LNCaP clone FGC (cell line): ENCODE data around the gene CCDC134.

Experiments
- DNase-seq: peaks from one replicate; pipeline ENCODE4 v3.0.0-alpha.2; 2011; ENCODE audit warnings: low read depth
- H3K4me3 ChIP-seq: 2 replicates; pipeline ENCODE4 v1.5.1; 2011; ENCODE audit warnings: mild to moderate bottlenecking, low read depth, low read length, control low read depth
- CTCF ChIP-seq: IDR thresholded peaks from 2 replicates; pipeline ENCODE4 v1.5.1; 2012; ENCODE audit warnings: mild to moderate bottlenecking; ENCODE audit not compliant: control insufficient read depth, insufficient read depth; ENCODE audit errors: extremely low read depth

CCDC134 gene

GRCh38 chr22:41782751-41783150, 17.7 kb upstream of the CCDC134 start:
- TF ChIP-seq CTCF: no peak
- no peak overlapping the region for H3K4me3 ChIP-seq

DNA sequence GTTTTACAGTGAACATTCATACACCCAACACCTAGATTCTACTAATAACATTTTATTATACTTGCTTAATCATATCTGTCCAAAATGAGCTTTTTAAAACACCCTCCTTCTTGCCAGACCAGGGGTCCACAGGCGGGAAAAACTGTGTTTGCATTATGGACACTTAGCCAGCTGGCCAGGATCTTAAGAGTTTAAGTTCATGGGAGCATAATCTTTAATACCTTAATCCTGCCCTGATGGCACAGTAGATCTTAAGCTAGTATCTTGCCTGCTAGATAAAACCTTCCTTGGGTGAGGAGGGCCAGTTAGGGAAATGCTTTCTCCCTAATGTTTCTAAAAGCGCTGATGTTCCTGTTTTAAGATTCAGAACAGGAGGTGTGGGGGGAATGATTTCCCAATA, 13.1 kb upstream of the CCDC134 start:
- no peak overlapping the region for H3K4me3 ChIP-seq
- no peak for DNase-seq
- no peak for TF ChIP-seq CTCF

More at GRCh38 chr22:41782751-41783150, 17.7 kb upstream of the CCDC134 start:
- no peak for DNase-seq

DNA sequence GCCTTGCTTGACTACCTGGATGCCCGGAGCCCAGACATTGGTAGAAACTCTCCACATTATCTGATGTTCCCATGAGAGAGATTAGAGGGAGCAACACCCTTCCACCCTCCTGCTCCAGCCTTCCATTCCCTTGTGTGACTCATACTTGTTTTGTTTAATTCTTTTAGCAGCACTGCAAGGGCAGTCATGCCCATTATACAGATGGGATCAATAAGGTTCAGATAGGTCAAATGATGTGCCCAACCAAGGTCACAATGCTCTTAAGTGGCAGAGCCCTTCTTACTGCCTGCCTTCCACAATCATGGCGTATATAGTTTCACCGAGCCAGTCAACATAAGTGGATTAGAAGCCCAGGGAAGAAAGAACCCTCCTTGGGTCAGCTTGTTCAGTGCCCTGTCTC, 6.6 kb upstream of the CCDC134 start:
- no peak for TF ChIP-seq CTCF
- DNase-seq: no peak
- H3K4me3 ChIP-seq: no peak overlapping the region

DNA sequence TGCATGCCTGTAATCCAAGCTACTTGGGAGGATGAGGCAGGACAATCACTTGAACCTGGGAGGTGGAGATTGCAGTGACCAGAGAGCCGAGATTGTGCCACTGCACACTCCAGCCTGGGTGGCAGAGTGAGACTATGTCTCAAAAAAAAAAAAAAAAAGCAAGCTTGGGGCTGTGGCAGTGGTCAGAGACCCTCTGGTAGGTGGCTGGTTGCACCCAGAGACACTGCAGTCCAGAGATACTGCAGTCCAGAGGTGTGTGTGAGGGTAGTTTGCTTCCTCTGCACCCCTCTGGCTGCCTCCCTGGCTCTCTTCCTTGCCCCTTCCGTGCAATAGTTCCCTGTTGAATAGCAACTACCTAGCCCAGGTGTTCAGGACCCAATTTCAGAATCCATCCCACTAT, 1.7 kb upstream of the CCDC134 start:
- TF ChIP-seq CTCF: no peak
- H3K4me3 ChIP-seq: no peak overlapping the region
- no peak for DNase-seq

DNA sequence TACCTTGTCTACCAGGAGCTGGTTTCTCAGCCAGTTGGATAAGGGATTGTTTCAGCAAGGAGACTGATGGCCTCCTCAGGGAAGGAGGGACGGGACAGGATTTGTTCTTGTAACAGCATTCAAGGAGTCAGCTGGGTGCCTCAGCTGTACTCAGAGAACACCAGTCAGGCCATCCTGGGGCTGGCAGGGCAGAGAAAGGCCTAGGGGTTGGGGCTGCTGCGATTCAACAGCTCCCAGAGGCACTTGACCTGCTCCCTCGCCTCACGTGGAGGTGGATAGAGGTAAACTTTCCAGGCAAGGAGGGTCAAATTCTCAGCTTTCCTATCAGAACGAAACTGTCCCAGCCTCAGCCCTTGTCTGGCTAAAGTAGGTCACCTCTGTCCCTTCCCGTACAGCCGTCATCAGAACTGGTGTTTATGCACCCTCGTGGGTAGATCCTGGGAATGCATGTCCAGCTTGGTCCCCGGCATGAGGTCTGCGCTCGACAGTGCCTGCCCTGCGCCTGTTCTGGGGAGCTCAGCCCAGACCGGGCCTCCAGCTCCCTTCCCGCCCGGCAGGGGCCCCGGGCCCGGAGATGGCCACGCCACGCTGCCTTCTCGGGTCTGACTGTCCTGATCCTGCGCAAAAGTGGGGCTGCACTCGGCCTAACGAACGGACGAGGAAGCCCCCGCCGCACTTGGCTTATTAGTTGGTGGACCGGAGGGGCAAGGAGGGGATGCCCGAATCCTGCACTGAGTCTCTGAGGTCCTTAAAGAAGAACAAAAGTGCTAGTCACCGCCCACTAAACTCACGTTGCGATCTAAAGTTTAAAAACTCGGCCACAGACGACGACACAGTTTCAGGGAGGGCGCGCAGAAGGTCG, 762 bp upstream of the CCDC134 start:
- DNase-seq: no peak
- no peak for TF ChIP-seq CTCF
- peak overlapping the region; percentile 73 for H3K4me3 ChIP-seq

GRCh38 chr22:41801147-41801819, 804 bp downstream of the CCDC134 start:
- TF ChIP-seq CTCF: no peak
- H3K4me3 ChIP-seq: peak overlapping the region; percentile 73

More at GRCh38 chr22:41801147-41801819, 804 bp downstream of the CCDC134 start:
- DNase-seq: no peak
